T-helper 1 cell treated with Interleukin-12 subunit alpha and Interleukin-12 subunit beta and Interleukin-4 antibody, amounts not matched to agents 30 ng/mL and 1 ng/mL, for 36 hours (primary cell): ENCODE measurements around the gene LTB4R2. TPM values are rescaled to one million over a fixed set of nuclear protein-coding genes. Genes with fewer than 3 reads are reported as not detected.

Source experiments
- intact Hi-C: fragments of 100-400 bp; cut with micrococcal nuclease; formaldehyde crosslinking; loops from one replicate; pipeline ENCODE4 v1.15.1; 2024
- total RNA-seq: library from RNA; stranded (reverse); gene quantifications from 2 replicates; pipeline ENCODE4 v1.2.3, GENCODE V29; 2022

The LTB4R2 gene
- total RNA-seq, 1 donor from 2014 or later, result 15.1 TPM

- intact Hi-C loops, result loop anchor here (1.0 to 5.0 kb wide), 5 partner anchors 18 to 283 kb away; partner anchors contain the start of genes PCK2 and RABGGTA
Observed at GRCh38 chr14:24297190-24297964, 12.6 kb upstream of the LTB4R2 start.

GRCh38 chr14:24298892-24299254 is 11.1 kb upstream of the LTB4R2 start:
- intact Hi-C loops, result loop anchor here (1.0 to 5.0 kb wide), 11 partner anchors 9 to 207 kb away; partner anchors contain the start of genes CHMP4A, GMPR2, IPO4 and NEDD8

DNA sequence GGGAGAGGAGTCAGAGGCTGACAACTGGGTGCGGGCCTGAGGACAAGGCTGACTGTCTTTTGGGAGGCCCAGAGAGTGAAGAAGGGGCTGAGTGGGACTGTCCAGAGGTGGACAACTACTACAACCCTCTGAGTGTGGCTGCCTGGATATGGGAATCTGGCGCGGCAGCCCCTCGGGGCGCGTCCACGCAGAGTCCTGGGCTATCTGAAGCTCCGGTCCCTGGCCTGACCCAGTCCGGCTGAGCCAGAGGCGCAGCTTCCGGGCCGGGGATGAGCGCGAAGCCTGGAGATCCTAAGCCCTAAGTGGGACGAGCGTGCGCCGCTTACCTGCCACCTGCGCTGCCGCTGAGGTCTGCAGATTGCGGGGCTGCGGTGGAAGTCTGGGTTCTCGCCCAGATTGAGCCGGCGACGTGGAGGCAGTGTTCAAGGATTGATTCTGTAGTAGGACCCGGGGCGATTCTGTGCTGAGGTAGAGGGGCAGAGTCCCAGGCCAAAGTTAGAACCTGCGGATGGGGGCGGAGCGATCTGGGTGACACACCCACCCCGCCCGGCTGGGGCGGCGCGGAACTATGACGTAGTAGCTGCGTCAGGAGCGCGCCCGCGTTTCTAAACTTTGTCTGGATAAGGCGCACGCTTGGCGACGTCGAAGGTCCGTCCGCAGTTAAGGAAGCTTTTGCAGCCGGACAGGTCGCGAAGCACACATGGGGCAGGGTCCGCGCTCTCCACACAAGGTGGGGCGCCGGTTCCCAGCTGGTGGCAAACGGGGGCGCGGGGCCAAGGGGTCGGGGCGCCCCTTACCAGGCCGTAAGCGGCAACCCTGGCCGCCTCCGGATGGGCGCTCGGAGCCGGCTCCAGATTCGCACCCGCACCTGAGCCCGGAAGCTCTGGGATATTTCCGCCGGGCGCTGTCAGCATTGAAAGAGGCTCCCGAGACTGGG is 10.4 kb upstream of the LTB4R2 start, which contains the start of the genes DHRS1 and NOP9:
TSS of gene DHRS1 (minus strand) at position 526 of the 937 bp plus-strand sequence. CDS start 674 bp downstream, outside the sequence.
TSS of gene NOP9 (plus strand) at position 596 of the 937 bp plus-strand sequence. CDS start at position 701, 105 bp downstream.
- intact Hi-C loops, result loop anchor here (1.0 to 5.0 kb wide), 11 partner anchors 9 to 207 kb away; partner anchors contain the start of genes CHMP4A, GMPR2, IPO4 and NEDD8

DNA sequence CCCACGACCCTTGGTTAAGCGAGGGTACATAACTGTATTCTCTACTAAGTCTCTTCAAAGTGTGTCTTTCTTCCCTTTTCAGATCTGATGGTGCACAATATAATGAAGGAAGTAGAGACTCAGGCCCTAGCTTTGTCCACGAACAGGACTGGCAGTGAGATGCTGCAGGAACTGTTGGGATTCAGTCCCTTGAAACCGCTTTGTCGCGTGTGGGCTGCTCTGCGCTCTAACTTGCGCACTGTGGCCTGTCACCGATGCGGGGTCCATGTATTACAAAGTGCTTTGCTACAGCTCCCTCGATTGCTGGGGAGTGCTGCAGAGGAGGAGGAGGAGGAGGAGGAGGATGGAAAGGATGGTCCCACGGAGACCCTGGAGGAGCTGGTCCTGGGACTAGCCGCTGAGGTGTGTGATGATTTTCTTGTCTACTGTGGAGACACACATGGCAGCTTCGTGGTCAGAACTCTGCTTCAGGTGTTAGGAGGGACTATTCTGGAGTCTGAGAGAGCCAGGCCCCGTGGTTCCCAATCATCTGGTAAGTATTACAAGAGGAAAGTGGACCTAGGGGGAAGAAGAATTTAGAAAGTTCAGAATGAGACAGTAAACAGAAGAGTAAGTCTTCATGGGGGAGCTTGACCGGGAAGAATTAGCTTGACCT is 9.5 kb upstream of the LTB4R2 start:
- intact Hi-C loops, result no loop called here

- intact Hi-C loops, result no loop called here
Observed at GRCh38 chr14:24304019-24304387, 5.9 kb upstream of the LTB4R2 start.

DNA sequence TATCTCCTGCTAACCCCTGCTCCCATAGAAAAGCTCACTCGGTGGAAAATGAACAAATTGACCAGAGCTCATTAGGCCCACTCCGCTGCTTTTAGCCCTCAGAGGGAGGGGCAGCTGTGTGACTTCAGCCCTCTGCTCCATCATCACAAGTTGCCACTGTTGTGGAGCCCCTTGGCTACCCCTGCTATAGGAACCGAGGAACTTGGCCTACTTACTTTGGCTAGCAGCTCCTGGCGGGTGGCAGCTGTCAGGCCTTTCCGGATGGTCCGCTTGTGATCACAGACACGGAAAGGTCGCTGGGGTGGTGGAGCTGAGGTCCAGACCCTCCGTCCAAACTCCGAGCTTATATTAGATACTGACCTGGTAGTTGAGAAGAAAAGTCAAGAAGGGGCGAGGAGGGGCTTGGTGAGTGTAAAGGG is 2.8 kb upstream of the LTB4R2 start:
- intact Hi-C loops, result no loop called here

- intact Hi-C loops, result loop anchor here (1.0 kb wide), 6 partner anchors 8 to 129 kb away; partner anchors contain the start of genes DHRS1, NOP9, RABGGTA and TINF2
Observed at GRCh38 chr14:24307575-24308341, 2.2 kb upstream of the LTB4R2 start, which contains the start of gene CIDEB. TSS of gene CIDEB (minus strand) at chr14:24307977. CDS start at chr14:24307858, 119 bp downstream.

DNA sequence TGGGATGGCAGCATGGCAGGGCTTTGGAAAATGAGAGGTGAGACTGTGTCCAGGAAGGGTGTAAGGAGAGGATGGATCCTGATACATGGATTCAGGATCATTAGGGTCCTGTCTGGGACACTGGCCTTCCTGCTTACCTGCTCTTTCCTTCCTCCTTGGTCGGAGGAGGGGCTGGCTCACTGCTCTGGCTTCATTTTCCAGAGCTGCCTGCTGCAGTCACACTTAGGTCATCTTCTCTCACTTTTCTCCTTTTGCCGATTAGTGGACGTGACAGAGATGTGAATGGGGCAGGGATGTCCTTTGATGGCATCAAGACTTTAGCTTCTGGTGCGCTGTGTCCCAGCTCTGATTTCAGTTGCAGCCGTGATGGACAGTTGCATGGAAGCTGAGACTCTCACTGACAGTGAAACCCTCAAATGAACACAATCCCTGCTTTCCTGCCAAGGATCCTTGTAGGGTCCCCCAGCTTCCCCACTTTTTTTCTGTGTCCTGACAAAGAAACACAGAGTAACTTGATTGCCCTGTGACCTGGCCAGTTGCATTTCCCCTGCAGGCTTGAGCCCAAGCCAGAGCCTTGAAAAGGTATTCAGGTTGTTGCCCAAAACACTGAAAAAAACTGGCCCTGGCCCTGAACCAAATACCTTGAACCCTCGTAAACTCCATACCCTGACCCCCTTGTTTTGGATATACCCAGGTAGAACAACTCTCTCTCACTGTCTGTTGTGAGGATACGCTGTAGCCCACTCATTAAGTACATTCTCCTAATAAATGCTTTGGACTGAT is 1.4 kb upstream of the LTB4R2 start:
- intact Hi-C loops, result loop anchor here (1.0 kb wide), 6 partner anchors 9 to 128 kb away; partner anchors contain the start of genes DHRS1, NOP9, RABGGTA and TINF2

DNA sequence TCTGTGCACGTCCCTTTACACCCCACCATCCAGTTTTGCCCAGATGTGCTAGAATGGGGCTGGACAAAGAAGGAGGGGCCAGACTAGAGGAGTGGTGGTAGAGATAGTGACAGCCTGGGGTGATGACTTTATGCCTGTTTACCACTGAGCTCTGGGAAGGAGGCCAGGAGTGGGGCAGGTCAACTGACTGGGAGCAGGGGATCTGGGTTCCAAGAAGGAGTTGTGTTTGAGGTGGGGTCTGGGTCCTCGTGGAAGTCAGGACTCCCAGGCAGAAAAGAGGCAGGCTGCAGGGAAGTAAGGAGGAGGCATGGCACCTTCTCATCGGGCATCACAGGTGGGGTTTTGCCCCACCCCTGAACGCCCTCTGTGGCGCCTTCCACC is 315 bp downstream of the LTB4R2 start:
- intact Hi-C loops, result loop anchor here (5.0 kb wide), 1 partner anchor 193 kb away; no protein-coding TSS in a partner anchor

GRCh38 chr14:24310646-24311604 is 985 bp downstream of the LTB4R2 start, which contains the start of gene LTB4R:
TSS of gene LTB4R (plus strand) at chr14:24311502. CDS start at chr14:24315652, 4,150 bp downstream.
- intact Hi-C loops, result loop anchor here (5.0 kb wide), 1 partner anchor 194 kb away; no protein-coding TSS in a partner anchor

DNA sequence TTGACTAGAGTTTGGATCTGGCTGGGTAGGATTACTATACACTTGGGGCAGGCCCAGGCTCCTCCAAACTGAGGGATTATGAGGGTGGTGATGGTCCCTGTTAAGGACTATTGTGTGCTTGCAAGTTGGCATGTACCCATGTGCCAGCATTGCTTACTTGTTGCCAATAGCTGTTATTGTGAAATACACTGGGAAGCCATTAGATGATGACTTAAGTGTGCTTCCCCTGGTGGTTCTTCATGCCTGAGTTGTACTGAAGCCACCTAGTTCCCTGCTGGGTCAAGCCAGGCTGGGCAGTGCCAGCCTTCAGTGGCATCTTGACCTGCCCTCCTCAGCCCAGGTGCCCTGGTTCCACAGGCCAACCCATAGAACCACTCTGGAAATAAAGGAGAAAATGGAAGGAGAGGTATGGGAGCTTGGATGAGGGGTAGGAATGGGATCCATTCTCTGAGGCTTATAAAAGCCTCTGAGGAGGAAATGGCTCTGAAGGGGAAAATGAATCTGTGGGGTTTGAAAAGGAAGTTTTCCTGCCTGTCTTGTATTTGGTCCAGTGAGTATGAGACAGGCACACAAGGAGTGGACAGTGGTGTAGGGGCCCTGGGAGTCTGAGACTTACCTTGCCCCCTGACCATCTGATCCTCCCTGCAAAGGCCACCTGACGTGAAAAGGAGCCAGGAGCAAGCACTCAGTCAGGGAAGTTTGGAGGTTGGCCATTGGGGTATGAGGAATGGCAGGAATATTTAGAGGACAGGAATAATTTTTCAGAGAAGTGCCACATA is 2.1 kb downstream of the LTB4R2 start:
- intact Hi-C loops, result loop anchor here (5.0 kb wide), 1 partner anchor 195 kb away; no protein-coding TSS in a partner anchor

DNA sequence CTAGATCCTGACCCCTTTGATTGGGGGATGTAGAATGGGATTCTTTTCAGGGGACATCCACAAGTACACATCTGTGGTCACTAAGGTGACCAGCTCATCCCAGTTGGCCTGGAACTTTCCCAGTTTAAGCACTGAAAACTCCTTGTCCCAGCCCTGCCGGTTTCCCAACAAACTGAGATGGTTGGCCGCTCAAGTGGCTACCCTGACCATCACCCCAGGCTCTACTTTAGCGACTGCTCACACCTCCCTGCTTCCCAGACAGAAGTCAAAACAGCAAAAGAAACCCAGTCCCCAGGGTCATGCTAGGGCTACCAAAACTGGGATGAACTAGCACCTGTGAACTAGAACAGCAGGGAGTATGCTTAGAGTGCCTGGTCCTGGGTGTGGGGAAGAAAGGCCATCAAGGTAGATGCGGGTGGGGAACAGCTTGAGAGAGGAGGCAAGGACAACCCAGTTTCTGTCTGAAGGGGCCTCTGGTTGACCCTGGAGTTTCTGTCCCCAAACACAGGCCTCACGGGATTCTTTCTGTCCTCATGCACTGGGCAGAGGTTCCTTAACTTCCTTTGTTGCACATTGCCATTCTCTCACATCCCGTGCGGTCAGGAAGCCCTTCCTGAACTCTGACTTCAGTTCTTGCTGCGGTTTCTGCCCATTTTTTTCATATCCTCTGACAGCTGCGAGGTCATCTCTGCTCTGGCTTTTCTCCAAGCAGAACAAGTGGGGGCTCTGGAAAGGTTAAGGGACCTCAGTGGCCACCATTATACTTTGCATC is 3.0 kb downstream of the LTB4R2 start:
- intact Hi-C loops, result loop anchor here (5.0 kb wide), 1 partner anchor 196 kb away; no protein-coding TSS in a partner anchor

- intact Hi-C loops, result loop anchor here (5.0 kb wide), 1 partner anchor 197 kb away; no protein-coding TSS in a partner anchor
Observed at GRCh38 chr14:24313913-24314312, 4.0 kb downstream of the LTB4R2 start.

GRCh38 chr14:24314377-24315193 is 4.6 kb downstream of the LTB4R2 start:
- intact Hi-C loops, result loop anchor here (5.0 kb wide), 1 partner anchor 197 kb away; no protein-coding TSS in a partner anchor

- intact Hi-C loops, result no loop called here
Observed at GRCh38 chr14:24315243-24315806, 5.4 kb downstream of the LTB4R2 start.
